SK-N-SH treated with all-trans-retinoic acid at 6 μM for 48 hours (cell line): Measurements from ENCODE around the gene CLEC2B.

ENCODE experiments used
- CSDC2 ChIP-seq: fragments of 250-450 bp; sonication (Bioruptor Pico); IDR thresholded peaks from 2 replicates; pipeline ENCODE4 v1.5.0; 2020; ENCODE audit warnings: mild to moderate bottlenecking, moderate library complexity
- ZNF70 ChIP-seq: fragments of 450-650 bp; formaldehyde crosslinking; IDR thresholded peaks from 2 replicates; pipeline ENCODE4 v1.5.0; 2020; ENCODE audit warnings: mild to moderate bottlenecking, moderate library complexity

- TF ChIP-seq CSDC2 (no peak), ZNF70 (CRISPR knock-in tag) (no peak)
These were observed 41.7 kb upstream of the CLEC2B start for GRCh38 chr12:9910716-9911421.
